ENCODE measurements around the gene PTPRT. TPM values are rescaled to one million over a fixed set of nuclear protein-coding genes. Genes with fewer than 3 reads are reported as not detected.

The PTPRT gene
- total and polyA plus RNA-seq, 2 of the 4 experiments (the other 2 are of a cell fraction), result not detected

DNA sequence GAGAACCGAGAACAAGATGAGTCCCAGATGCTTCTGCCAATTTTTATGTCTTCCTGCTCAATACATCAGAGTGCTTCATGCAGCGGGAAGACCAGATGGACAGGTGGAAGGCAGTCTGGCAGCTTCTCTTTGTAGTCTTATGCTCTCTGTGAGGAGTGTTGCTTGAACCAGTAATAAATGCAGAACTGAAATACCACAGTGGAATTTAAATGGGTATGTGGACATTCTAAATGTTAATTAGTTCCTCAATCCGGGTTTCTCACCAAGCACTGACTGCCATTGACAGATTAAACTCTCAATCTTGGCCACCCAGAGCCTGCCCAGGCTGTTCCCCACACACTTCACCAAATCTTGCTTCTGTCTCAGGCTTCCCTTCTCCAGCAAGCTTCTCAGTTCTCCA is 876.0 kb downstream of the PTPRT start:
- no peak overlapping the region for H2AFZ ChIP-seq (replicated peaks; ENCODE audit: low read length, poor library complexity)
- no TSS peak for BruUV-seq (replicated peaks)
- no peak overlapping the region for H4K5ac ChIP-seq (ENCODE audit: low read depth, low read length)
- H2BK5ac ChIP-seq (ENCODE audit: low read depth, low read length, poor library complexity, severe bottlenecking), result no peak overlapping the region
- no peak overlapping the region for H3K27ac ChIP-seq (ENCODE audit: insufficient read depth, low read length)
- H3K4me3 ChIP-seq (ENCODE audit: insufficient read depth, low read depth, low read length), result no peak overlapping the region
- H2AK5ac ChIP-seq (ENCODE audit: low read depth, low read length), result no peak overlapping the region
- H2BK20ac ChIP-seq (ENCODE audit: low read depth, low read length), result no peak overlapping the region
- no peak for DNase-seq
- in situ Hi-C loops (cut with MboI; ENCODE audit: low sequenced_read_pairs), result no loop called here
- no peak overlapping the region for H4K8ac ChIP-seq (ENCODE audit: low read depth in 2 of 2, low read length in 2 of 2)
- no peak for ATAC-seq (ENCODE audit: low read depth)
- POLR2A ChIA-PET (ENCODE audit: unreplicated experiment), result no interaction called here
- H3K14ac ChIP-seq (replicated peaks; ENCODE audit: low read depth, low read length), result no peak overlapping the region
- H4K20me1 ChIP-seq (ENCODE audit: insufficient read depth, low read length), result no peaks in the 10 kb centered on the region
- H3K23ac ChIP-seq (ENCODE audit: low read depth, low read length), result no peak overlapping the region
- H3K4me1 ChIP-seq (ENCODE audit: control insufficient read depth, insufficient read depth, low read length), result no peaks in the 10 kb centered on the region
- intact Hi-C loops (cut with micrococcal nuclease), result no loop called here
- CTCF ChIA-PET, result no interaction called here
- H3K9me3 ChIP-seq (ENCODE audit: control insufficient read depth, insufficient read depth, low read length), result peaks cover 13% of the 10 kb centered on the region
- H3K18ac ChIP-seq (ENCODE audit: low read depth, low read length), result no peak overlapping the region
- no peaks in the 10 kb centered on the region for H3K27me3 ChIP-seq (ENCODE audit: control insufficient read depth, insufficient read depth, low read length)
- H3K4me2 ChIP-seq (ENCODE audit: low read depth, low read length), result no peak overlapping the region
- H3K9ac ChIP-seq (ENCODE audit: low read depth, low read length), result no peak overlapping the region
- H3K36me3 ChIP-seq (ENCODE audit: control insufficient read depth, insufficient read depth, low read length), result no peaks in the 10 kb centered on the region
- dilution Hi-C loops (cut with HindIII; ENCODE audit: low sequenced_read_pairs, unreplicated experiment), result no loop called here
- H3K79me1 ChIP-seq (ENCODE audit: low read depth in 1 of 2, low read length in 2 of 2), result no peaks in the 10 kb centered on the region
- TF ChIP-seq MAFK (IDR thresholded peaks at IDR 0.05; ENCODE audit: low read depth, low read length) (no peak), SMC3 (IDR thresholded peaks at IDR 0.05; ENCODE audit: low read depth, low read length) (no peak), POLR2A (IDR thresholded peaks at IDR 0.05; ENCODE audit: low read depth, low read length) (no peak), FOS (IDR thresholded peaks at IDR 0.05; ENCODE audit: low read depth, low read length) (no peak), NFE2L2 (IDR thresholded peaks at IDR 0.05; ENCODE audit: low read depth, low read length) (no peak), MXI1 (IDR thresholded peaks at IDR 0.05; ENCODE audit: borderline replicate concordance, low read depth, low read length) (no peak), RCOR1 (IDR thresholded peaks at IDR 0.05; ENCODE audit: insufficient replicate concordance, low read length) (no peak), CEBPB (IDR thresholded peaks at IDR 0.05; ENCODE audit: low read depth, low read length) (no peak), RFX5 (IDR thresholded peaks at IDR 0.05; ENCODE audit: low read depth, low read length) (no peak), MAZ (IDR thresholded peaks at IDR 0.05; ENCODE audit: borderline replicate concordance, low read depth, low read length) (no peak), BHLHE40 (IDR thresholded peaks at IDR 0.05; ENCODE audit: low read depth, low read length) (no peak)
- TF ChIP-seq, protein P1, sequence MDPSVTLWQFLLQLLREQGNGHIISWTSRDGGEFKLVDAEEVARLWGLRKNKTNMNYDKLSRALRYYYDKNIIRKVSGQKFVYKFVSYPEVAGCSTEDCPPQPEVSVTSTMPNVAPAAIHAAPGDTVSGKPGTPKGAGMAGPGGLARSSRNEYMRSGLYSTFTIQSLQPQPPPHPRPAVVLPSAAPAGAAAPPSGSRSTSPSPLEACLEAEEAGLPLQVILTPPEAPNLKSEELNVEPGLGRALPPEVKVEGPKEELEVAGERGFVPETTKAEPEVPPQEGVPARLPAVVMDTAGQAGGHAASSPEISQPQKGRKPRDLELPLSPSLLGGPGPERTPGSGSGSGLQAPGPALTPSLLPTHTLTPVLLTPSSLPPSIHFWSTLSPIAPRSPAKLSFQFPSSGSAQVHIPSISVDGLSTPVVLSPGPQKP (IDR thresholded peaks at IDR 0.05; ENCODE audit: borderline replicate concordance, low read depth, low read length), result no peak
- no peak overlapping the region for H2BK15ac ChIP-seq (ENCODE audit: low read depth, low read length)
- no peak overlapping the region for H3K56ac ChIP-seq (ENCODE audit: extremely low read depth, insufficient read depth, low read length)
- no peak overlapping the region for H4K91ac ChIP-seq (ENCODE audit: insufficient read depth, low read depth, low read length)
- no peaks in the 10 kb centered on the region for H3K9me1 ChIP-seq (ENCODE audit: insufficient read depth, low read length)
- H2AK9ac ChIP-seq (replicated peaks; ENCODE audit: low read depth, low read length, poor library complexity), result no peak overlapping the region
- H2BK120ac ChIP-seq (ENCODE audit: low read depth, low read length), result no peak overlapping the region
- no peak overlapping the region for H3K4ac ChIP-seq (ENCODE audit: low read depth, low read length)
- no CpG with 5 or more reads among the region's 3 CpGs for WGBS, 2 experiments (ENCODE audit: extremely low coverage in 2 of 2, insufficient read length in 1 of 2)

Measured in IMR-90 (cell line).